Hepatocyte (in vitro differentiated cells): Measurements from ENCODE around the gene LIN28A.

Experiments used
- CTCF ChIP-seq: fragments of 200-600 bp; sonication (generic); IDR thresholded peaks from 2 replicates; pipeline ENCODE4 v1.5.1; 2016; ENCODE audit warnings: antibody characterized with exemption, mild to moderate bottlenecking; ENCODE audit not compliant: poor library complexity
- EZH2 ChIP-seq: fragments of 200-600 bp; sonication (generic); IDR thresholded peaks from 2 replicates; pipeline ENCODE4 v1.6.1; 2016; ENCODE audit warnings: antibody characterized with exemption, mild to moderate bottlenecking, borderline replicate concordance

DNA sequence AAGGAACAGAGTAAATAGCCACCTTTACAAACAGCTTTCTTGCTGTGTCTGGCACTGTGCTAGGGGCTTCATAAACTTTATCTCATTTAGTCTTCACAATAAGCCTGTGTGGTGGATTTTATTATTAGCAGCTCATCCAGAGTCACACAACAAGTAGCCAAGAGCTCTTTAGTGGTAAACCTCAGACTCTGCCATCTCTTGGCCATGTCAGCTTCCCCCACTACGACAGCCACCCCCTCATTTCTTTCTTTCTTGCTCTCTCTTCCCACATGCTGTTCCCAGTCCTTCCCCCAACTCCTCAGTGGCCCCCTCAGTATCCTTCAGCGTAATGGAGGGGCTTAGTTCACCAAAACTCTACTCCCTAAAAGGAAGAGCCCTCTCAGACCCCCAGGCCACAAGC is 36.8 kb upstream of the LIN28A start:
- TF ChIP-seq EZH2 (no peak), CTCF (no peak)
